Sigmoid colon (tissue), 7 donors: ENCODE measurements around the gene IQGAP2. TPM values are rescaled to one million over a fixed set of nuclear protein-coding genes. Genes with fewer than 3 reads are reported as not detected.

ENCODE experiments used
- DNase-seq: peaks from one replicate; pipeline ENCODE4 v3.0.0-alpha.2; 2019
- H3K27ac ChIP-seq, 4 donors: fragments of 200-600 bp; sonication (generic); one replicate each; pipeline ENCODE4 v1.5.1; 2016 to 2019; ENCODE audit warnings: mild to moderate bottlenecking in 1 of 4
- H3K27me3 ChIP-seq, 3 donors: fragments of 200-600 bp; sonication (generic); one replicate each; pipeline ENCODE4 v1.5.1; 2019; ENCODE audit warnings: mild to moderate bottlenecking in 1 of 3
- H3K36me3 ChIP-seq, 4 donors: fragments of 200-600 bp; sonication (generic); one replicate each; pipeline ENCODE4 v1.5.1; 2016 to 2019
- H3K4me1 ChIP-seq, 4 donors: fragments of 200-600 bp; sonication (generic); one replicate each; pipeline ENCODE4 v1.5.1; 2017 to 2019
- H3K4me3 ChIP-seq, 4 donors: fragments of 200-600 bp; sonication (generic); one replicate each; pipeline ENCODE4 v1.5.1; 2017 to 2019; ENCODE audit warnings: mild to moderate bottlenecking in 2 of 4, moderate library complexity in 1 of 4
- H3K9me3 ChIP-seq, 4 donors: fragments of 200-600 bp in 3 of 4; sonication (generic) in 3 of 4; one replicate each; pipeline versions ENCODE4 v1.5.1 to v1.6.1; 2013 to 2019
- EP300 ChIP-seq, 4 donors: sonication (generic); formaldehyde crosslinking; IDR thresholded peaks; one replicate each; pipeline ENCODE4 v1.6.1; 2017; ENCODE audit warnings: antibody characterized with exemption in 4 of 4
- POLR2A ChIP-seq, 2 donors: fragments of 450-650 bp; IDR thresholded peaks; one replicate each; pipeline ENCODE4 v1.6.1; 2016; ENCODE audit warnings: antibody characterized with exemption in 2 of 2, mild to moderate bottlenecking in 2 of 2, moderate library complexity in 2 of 2
- POLR2AphosphoS5 ChIP-seq, 4 donors: sonication (generic); formaldehyde crosslinking; IDR thresholded peaks; one replicate each; pipeline ENCODE4 v1.6.1; 2017; ENCODE audit warnings: antibody characterized with exemption in 4 of 4
- WGBS, 2 donors: extraction: QIAGEN DNeasy Blood & Tissue Kit; methylation state at CpG; one replicate each; pipeline ENCODE4 v1.1.7; 2013; 5-methylcytosine and 5-hydroxymethylcytosine counted together
- intact Hi-C: fragments of 100-400 bp; cut with DNase I; formaldehyde crosslinking; loops from one replicate; pipeline ENCODE4 v1.15.1; 2023
- polyA plus RNA-seq, 3 donors: library from polyadenylated mRNA; stranded (reverse); fragments of 200-250 nt; gene quantifications; one replicate each; pipeline ENCODE4 v1.2.3, GENCODE V29; 2013
- total RNA-seq, 4 donors: library from RNA; depleted of rRNA; stranded (reverse); fragments of >200 nt; gene quantifications; one replicate each; pipeline ENCODE4 v1.1.0, GENCODE V29; 2016
- TF ChIP-seq, protein P1 (sequence below), 4 experiments: fragments of 450-650 bp in 3 of 4; fragments of 200-600 bp in 1 of 4; IDR thresholded peaks; one replicate each; pipeline ENCODE4 v1.5.1; 2016 to 2019; ENCODE audit warnings: antibody characterized with exemption in 4 of 4, mild to moderate bottlenecking in 3 of 4, moderate library complexity in 2 of 4
- donor health status: healthy with polysubstance abuse.
- donor health status: Bipolar disorder and iron deficiency.
- donor health status: healthy.

Gene IQGAP2
- total and polyA plus RNA-seq, 7 donors: 15.0 to 85.3 (median 24.6) TPM

GRCh38 chr5:76700571-76700970, 297.5 kb downstream of the IQGAP2 start:
- WGBS, 2 donors: 93 to 94% methylated on average over 2 of the region's 2 CpGs
- H3K36me3 ChIP-seq: no peaks in the 10 kb centered on the region
- H3K27ac ChIP-seq: no peak overlapping the region
- H3K4me3 ChIP-seq: no peak overlapping the region
- no peaks in the 10 kb centered on the region for H3K4me1 ChIP-seq
- no peak for DNase-seq
- TF ChIP-seq POLR2A (IDR thresholded peaks at IDR 0.05) (no peak), EP300 (IDR thresholded peaks at IDR 0.05) (no peak)
- TF ChIP-seq, protein P1, sequence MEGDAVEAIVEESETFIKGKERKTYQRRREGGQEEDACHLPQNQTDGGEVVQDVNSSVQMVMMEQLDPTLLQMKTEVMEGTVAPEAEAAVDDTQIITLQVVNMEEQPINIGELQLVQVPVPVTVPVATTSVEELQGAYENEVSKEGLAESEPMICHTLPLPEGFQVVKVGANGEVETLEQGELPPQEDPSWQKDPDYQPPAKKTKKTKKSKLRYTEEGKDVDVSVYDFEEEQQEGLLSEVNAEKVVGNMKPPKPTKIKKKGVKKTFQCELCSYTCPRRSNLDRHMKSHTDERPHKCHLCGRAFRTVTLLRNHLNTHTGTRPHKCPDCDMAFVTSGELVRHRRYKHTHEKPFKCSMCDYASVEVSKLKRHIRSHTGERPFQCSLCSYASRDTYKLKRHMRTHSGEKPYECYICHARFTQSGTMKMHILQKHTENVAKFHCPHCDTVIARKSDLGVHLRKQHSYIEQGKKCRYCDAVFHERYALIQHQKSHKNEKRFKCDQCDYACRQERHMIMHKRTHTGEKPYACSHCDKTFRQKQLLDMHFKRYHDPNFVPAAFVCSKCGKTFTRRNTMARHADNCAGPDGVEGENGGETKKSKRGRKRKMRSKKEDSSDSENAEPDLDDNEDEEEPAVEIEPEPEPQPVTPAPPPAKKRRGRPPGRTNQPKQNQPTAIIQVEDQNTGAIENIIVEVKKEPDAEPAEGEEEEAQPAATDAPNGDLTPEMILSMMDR (IDR thresholded peaks at IDR 0.05): no peak
- H3K27me3 ChIP-seq: no peaks in the 10 kb centered on the region
- intact Hi-C loops: no loop called here
- H3K9me3 ChIP-seq: no peaks in the 10 kb centered on the region

GRCh38 chr5:76701298-76701697, 298.2 kb downstream of the IQGAP2 start:
- no peaks in the 10 kb centered on the region for H3K27me3 ChIP-seq
- DNase-seq: no peak
- H3K27ac ChIP-seq: no peak overlapping the region
- TF ChIP-seq POLR2AphosphoS5 (IDR thresholded peaks at IDR 0.05): no peak
- TF ChIP-seq POLR2A (IDR thresholded peaks at IDR 0.05): no peak
- no peak for TF ChIP-seq EP300 (IDR thresholded peaks at IDR 0.05)
- TF ChIP-seq, protein P1 (IDR thresholded peaks at IDR 0.05): no peak
- WGBS, 2 donors: 65 to 82% methylated on average over 2 of the region's 2 CpGs
- no peak overlapping the region for H3K4me3 ChIP-seq
- H3K36me3 ChIP-seq: no peaks in the 10 kb centered on the region
- H3K4me1 ChIP-seq: no peaks in the 10 kb centered on the region
- intact Hi-C loops: no loop called here
- no peaks in the 10 kb centered on the region for H3K9me3 ChIP-seq

- Histone ChIP-seq H3K36me3 (no peaks in the 10 kb centered on the region), H3K4me3 (no peak overlapping the region), H3K4me1 (no peaks in the 10 kb centered on the region), H3K27me3 (no peaks in the 10 kb centered on the region), H3K27ac (no peak overlapping the region), H3K9me3 (no peaks in the 10 kb centered on the region)
- 83 to 87% methylated on average over 2 of the region's 2 CpGs for WGBS, 2 donors
- TF ChIP-seq EP300 (IDR thresholded peaks at IDR 0.05) (no peak), POLR2AphosphoS5 (IDR thresholded peaks at IDR 0.05) (no peak), POLR2A (IDR thresholded peaks at IDR 0.05) (no peak)
- TF ChIP-seq, protein P1 (IDR thresholded peaks at IDR 0.05): no peak
- intact Hi-C loops: no loop called here
- DNase-seq: no peak
Observed at GRCh38 chr5:76703707-76704106, 300.6 kb downstream of the IQGAP2 start.

- no peak for TF ChIP-seq POLR2AphosphoS5 (IDR thresholded peaks at IDR 0.05)
- TF ChIP-seq POLR2A (IDR thresholded peaks at IDR 0.05): no peak
- no peak for TF ChIP-seq EP300 (IDR thresholded peaks at IDR 0.05)
- TF ChIP-seq, protein P1 (IDR thresholded peaks at IDR 0.05): no peak
- no peaks in the 10 kb centered on the region for H3K36me3 ChIP-seq
- intact Hi-C loops: no loop called here
- no peaks in the 10 kb centered on the region for H3K27me3 ChIP-seq
- no peak for DNase-seq
- H3K9me3 ChIP-seq: no peaks in the 10 kb centered on the region
- H3K4me1 ChIP-seq: no peaks in the 10 kb centered on the region
- no peak overlapping the region for H3K27ac ChIP-seq
- no peak overlapping the region for H3K4me3 ChIP-seq
Observed at GRCh38 chr5:76704131-76704663, 301.1 kb downstream of the IQGAP2 start.

GRCh38 chr5:76705574-76705973, 302.5 kb downstream of the IQGAP2 start:
- H3K4me3 ChIP-seq: no peak overlapping the region
- intact Hi-C loops: no loop called here

More at GRCh38 chr5:76705574-76705973, 302.5 kb downstream of the IQGAP2 start:
- Histone ChIP-seq H3K27ac (no peak overlapping the region), H3K9me3 (no peaks in the 10 kb centered on the region), H3K36me3 (no peaks in the 10 kb centered on the region), H3K4me1 (no peaks in the 10 kb centered on the region), H3K27me3 (no peaks in the 10 kb centered on the region)
- DNase-seq: no peak
- TF ChIP-seq POLR2A (IDR thresholded peaks at IDR 0.05) (no peak), EP300 (IDR thresholded peaks at IDR 0.05) (no peak)
- TF ChIP-seq, protein P1 (IDR thresholded peaks at IDR 0.05): no peak
